ENCODE results near the gene IGLL5.
"Not testable (repeated sequence)": the region's sequence is repeated elsewhere in the genome, so short reads cannot be mapped to it uniquely, and the experiment has no call there.

IGLL5 gene

DNA sequence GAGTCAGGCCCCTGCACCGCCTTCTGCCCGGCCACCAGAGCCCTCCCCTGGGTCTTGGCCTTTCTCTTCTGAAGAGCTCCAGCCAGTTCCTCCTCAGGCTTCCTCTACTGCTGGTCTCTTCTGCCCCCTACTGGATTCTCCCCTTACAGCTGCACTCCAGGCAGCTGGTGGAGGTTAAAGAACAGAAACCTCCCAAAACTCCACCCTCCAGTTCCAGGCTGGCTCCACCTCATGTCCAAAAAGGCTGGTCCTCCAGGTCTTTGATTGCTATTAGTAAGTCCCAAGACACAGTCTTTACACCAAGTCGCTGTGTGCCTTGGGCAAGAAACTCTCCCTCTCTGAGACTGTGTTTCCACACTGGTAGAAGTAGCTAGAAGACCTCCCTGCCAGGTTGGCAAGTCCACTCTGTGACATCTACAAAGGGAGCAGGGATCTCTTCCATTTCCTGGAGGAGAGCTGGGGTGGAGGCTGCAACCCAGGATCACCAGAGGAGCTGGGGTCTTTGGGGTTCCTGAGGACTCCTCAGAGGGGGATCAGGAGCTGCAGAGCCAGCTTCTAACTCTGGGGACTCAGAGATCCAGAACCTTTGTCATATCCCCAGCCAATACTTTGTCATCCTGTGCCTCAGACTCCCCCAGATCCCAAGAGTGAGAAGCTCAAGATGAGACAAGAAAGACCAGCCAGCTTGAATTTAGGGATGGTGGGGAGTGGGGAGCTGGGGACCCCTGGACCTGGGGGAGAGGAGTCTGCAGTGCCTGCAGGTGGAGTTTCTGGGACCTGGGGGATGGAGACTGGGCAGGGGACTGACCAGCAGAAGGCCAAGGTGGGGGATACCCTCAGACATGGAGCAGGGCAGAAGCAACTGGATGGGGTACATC lies 3.4 kb upstream of the IGLL5 start:
- peak; percentile 91 to 95 (median 92) for DNase-seq

DNA sequence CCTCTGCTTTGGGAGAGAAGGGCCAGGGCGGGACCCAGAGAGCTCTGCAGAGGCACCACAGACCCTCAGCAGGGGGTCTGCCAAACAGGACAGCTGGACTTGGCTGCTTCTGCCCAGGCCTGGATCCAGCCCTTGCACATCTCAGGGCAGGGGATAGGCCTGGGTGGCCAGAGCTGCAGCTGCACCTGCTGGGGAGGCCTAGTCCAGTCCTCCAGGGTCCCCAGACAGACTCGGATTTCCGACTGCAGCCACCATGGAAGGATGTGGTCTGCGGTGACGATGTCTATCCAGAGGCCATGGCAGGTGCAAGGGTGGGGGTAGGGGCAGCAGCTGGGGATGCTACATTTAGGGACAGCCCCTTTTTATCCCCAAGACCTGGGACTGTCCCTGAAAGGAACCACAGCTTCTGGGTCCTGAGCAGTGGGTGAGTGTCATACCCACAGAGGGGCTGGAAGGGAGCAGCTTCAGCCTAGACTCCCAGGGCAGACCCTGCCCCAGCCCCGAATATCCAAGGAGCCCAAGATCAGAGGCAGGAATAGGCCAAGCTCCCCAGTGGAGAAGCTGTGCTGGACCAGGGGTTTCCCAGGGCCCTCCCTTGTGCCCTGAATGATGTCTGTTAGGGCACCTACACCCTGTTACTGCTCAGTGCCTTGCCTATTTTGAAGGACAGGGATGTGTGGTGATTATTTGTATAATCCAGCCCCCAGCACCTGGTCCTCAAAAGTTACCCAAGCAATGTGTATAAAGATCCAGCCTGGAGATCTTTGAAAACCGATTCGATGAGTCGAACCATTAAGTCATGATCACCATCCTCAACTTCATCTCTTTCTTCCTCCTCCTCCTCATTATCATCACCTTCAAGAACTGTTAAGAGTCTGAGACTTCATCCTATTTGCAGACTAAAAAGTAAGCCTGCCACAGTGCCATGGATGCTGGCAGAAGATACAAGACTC lies 2.5 kb upstream of the IGLL5 start:
- DNase-seq = no peak

DNA sequence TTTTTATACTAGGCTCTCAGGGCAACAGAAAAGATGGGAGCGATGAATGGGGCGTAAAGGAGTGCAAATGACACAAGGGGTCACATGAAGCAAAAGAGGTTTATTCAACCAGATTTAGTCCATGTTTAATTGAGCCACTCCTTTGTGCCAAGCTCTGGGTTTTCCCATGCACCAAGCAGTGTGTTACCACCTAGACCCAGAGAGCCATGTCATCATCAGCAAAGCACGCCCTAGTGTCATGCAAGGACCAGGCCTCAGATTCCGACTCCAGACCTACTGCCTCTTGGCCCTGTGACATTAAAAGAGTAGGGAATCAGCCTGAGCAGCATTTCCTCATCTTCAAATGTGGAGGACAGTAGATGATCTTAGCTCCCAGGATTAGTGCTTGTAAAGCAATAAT lies 1.1 kb upstream of the IGLL5 start:
- DNase-seq = no peak

DNA sequence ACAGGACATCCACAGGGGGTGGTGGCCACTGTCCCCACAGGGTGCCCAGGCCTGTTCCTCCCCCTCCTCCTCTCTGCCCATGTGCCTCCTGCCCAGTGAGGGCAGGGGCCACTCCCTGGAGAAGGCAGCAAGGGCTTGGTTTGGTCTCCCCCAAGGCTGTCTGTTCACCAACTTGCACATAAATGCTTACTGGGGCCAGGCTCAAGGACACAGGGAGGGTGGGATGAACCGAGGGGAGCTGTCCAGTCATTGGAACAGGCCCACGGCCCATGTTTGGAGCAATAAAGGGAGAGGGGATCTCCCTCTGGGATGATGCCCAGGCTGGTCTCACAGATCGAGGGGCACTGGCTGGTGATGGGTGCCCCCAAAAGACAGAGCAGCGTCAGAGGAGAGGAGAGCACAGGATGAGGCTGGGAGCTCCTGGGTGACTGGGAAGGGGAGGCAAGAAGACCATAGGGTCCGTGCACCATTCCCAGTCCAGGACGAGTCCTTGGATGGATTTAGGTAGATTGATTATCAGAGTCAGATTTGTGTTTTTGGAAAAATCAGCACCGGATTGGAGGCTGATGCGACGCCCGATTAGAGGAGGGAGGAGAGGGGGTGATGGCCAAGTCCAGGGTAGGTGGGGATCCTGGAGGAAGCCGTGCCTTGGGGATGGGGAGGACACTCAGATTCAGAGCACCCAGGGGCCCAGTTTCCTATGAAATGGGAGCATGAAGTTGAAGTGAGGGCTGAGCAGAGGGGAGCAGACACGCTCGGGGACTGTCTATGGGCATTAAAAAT lies 1.1 kb downstream of the IGLL5 start:
- no peak for DNase-seq

DNA sequence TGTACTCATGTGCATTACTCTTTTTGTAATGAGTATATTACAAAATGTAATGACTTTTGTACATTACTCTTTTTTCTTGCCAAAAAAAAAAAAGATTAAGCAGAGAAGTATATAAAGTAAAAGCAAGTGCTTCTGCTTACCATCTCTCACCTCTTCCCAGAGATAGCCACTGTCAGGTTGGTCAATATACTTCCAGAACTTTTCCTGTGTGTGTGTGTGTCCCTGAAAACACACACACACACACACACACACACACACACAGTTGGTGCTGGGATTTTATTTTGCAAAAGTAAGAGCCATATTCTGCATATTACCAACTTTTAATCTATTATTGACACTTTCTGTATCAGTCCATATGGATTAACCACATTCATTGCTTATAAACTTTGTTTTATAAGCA lies 2.5 kb downstream of the IGLL5 start:
- DNase-seq = no peak

DNA sequence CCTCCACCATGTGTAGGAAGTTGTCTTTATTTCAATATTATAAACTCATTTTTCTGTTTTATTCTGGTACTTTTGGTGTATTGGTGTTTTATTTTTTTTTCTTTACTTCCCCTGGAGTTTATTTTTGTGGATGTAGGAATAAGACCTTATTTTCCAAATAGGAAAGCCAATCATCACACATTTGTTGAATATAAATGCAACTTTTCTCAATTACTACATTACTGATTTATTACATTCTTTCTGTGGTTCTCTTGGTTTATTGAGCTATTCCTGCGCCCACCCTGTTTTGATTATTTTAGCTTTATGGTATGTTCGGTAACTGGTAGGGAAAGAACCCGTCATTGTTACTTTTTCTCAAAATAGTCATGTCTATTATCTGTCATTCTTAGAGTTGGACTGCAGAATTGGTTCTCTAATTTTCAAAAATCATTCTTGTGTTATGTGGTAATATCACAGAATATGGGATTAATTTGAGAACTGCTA lies 3.6 kb downstream of the IGLL5 start:
- DNase-seq = no peak

GRCh38 chr22:22892096-22893052 lies 4.8 kb downstream of the IGLL5 start:
- DNase-seq = no peak

DNA sequence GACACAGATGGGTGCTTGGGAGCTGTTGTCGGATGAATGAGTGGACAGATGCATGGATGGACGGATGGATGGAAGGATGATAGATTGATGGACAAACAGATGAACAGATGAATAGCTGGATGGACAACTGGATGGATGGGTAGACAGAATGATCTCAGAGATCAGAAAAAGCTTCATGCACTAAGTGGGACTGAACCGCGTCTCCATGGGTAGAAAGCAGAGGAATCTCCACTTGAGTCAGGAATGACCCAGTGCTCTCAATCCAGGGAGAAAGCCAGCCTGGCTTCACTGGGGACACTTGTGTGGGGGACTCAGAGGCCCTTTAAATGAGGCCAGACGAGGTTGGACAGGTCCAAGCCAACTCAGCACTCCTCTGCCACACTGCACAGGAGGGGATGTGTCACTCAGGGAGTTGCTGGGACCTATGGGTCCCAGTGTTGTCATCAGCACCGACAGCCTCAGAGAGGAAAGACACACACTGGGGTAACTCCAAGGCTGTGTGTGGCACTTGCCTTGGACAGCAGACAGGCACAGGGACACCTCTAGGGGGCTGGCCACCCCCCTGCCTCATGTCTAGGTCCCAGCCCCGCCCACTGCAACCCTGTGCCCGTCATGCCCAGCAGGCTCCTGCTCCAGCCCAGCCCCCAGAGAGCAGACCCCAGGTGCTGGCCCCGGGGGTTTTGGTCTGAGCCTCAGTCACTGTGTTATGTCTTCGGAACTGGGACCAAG lies 5.6 kb downstream of the IGLL5 start:
- no peak for DNase-seq

- no peak for DNase-seq
These were observed 6.5 kb downstream of the IGLL5 start for GRCh38 chr22:22893891-22894739.

DNA sequence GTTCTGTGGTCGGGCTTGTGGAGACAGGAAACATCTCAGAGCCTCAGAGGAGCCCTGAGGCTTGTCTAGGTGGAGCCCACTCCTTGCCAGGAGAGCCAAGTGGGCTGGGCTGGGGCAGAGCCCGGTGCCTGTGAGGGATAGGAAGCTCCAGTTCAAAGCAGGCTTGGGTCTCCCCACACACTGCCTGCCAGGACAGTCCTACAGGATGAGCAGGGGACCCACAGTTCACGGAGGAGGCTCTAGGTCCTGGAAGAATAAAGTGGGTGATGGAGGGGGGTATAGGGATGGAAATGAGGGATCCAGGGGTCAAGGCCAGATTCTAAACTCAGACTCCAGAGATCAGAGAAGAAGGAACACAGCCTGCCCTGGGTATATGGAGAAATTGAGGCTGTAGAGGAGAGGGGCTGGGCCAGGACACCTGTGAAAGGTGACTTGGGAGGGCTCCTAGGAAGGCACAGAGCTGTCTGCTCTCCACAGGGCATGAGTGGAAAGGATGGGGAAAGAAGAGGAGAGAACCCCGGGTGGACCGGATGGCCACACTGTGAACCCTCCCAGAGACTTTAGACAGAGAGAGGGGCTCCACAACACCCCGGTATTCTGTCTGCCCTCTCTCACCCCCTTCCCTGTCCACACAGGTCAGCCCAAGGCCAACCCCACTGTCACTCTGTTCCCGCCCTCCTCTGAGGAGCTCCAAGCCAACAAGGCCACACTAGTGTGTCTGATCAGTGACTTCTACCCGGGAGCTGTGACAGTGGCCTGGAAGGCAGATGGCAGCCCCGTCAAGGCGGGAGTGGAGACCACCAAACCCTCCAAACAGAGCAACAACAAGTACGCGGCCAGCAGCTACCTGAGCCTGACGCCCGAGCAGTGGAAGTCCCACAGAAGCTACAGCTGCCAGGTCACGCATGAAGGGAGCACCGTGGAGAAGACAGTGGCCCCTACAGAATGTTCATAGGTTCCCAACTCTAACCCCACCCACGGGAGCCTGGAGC lies 7.4 kb downstream of the IGLL5 start:
- DNase-seq = no peak

DNA sequence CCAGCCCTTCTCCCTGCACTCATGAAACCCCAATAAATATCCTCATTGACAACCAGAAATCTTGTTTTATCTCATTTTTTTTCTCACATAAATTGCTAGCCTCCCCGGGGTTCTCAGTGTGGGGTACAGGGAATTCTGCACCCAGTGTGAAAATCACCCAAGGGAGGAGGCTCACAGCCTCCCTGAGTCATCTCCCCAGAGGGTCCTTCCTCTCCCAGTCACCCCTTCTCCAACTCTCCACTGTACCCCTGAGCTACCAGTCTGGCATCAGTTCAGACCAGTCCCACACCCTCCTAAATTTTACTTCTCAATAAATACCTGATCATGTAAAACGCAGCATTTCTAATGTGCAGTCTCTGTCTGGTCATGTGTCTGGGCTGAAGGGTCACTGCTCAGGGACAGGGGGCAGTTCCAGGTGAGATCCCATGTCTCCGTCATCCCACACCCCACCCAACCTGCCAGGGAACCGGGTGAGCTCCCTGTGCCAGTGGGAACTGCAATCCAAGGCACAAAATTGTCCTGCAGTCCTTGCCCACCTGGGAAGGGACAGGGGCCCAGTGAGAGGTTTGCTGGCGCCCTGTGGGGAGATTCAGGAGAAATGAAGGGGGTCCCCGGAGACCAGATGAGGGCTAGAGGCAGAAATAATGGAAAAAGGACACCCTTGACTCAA lies 8.3 kb downstream of the IGLL5 start:
- no peak for DNase-seq

DNA sequence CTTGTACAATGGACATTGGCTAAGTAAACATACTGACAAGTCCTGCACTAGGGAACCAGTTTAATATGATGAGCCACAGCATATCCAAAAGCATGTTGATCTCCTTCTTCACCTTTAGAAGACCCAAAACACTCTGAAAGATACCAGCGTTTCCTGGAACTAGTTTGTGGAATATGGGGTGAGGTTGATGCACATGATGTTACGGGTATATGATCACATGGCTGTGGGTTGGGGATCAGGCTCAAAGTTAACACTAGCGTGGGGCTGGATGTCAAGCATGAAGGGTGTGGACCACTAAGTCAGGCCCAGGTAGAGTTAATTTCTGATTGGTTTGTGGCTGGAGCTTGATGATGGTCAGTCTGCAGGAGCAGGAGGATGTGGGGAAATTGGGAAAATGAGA lies 9.0 kb downstream of the IGLL5 start:
- DNase-seq = no peak

GRCh38 chr22:22897091-22897490 lies 9.5 kb downstream of the IGLL5 start:
- no peak for DNase-seq

DNA sequence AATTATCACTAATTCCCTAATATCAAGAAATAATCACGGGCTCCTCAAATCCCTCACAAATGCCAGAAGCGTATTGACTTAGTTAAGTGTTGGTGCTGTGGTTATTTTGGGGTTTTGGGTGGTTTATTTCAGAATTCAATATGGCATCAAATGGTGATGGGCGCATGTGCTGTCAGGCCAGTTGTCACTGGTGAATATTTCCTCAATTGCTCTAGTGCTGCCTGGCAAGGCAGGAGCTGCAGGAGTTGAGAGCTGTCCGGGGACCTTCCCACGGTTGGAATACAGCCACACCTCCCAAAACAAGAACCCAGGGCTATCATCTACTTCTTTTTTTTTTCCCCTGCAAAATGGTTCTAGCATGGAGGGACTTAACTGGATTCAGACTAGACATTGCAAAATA lies 10.3 kb downstream of the IGLL5 start:
- DNase-seq = no peak

DNA sequence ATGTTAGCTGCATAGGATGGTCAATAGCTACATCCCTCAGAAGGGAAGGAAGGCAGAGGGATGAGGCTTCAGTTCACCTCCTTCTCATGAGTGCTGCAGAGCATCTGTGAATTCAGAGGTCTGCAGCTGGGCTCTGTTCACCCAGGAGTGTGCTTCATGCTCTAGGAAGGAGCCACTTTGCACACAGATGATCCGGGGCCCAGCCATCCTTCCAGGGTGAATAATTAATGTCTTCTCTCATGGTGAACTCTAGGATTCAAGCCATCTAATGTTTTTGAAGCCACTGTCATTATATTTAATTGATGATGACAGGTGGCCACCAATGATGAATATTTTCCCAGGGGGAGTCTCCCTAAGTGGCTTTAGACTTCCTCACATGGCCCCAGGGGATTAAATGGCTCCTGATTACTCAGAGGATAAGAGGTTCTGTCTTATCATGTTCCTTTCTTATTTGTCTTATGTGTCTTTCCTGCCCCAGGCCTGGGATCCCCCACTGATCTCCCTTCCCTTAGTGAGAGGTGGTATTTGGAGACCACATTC lies 10.9 kb downstream of the IGLL5 start:
- DNase-seq = not testable (repeated sequence)

DNA sequence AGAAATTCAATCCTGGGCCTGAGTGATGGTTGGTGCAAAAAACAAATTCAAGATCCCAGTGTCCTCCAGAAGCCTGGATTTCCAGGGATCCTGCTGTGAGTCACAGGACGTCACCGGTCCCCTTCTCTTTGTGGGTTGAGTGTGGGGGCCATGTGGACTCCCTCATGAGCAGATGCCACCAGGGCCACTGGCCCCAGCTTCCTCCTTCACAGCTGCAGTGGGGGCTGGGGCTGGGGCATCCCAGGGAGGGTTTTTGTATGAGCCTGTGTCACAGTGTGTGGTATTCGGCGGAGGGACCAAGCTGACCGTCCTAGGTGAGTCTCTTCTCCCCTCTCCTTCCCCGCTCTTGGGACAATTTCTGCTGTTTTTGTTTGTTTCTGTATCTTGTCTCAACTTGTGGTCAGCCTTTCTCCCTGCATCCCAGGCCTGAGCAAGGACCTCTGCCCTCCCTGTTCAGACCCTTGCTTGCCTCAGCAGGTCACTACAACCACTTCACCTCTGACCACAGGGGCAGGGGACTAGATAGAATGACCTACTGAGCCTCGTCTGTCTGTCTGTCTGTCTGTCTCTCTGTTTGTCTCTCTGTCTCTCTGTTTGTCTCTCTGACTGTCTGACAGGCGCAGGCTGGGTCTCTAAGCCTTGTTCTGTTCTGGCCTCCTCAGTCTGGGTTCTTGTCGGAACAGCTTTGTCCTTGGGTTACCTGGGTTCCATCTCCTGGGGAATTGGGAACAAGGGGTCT lies 11.9 kb downstream of the IGLL5 start:
- peak in 1 of 4 experiments; percentile 34 for DNase-seq
